Thyroid gland (tissue), 4 donors: ENCODE measurements around the gene ORC6. TPM values are rescaled to one million over a fixed set of nuclear protein-coding genes. Genes with fewer than 3 reads are reported as not detected.

Source experiments
- DNase-seq, 2 donors: peaks; one replicate each; pipeline ENCODE4 v3.0.0-alpha.2; 2019
- H3K27ac ChIP-seq, 3 donors: fragments of 200-600 bp; sonication (generic); 1 replicate in 2 of 3; 2 replicates in 1 of 3; pipeline ENCODE4 v1.5.1; 2016 to 2019; ENCODE audit warnings: mild to moderate bottlenecking in 1 of 3, moderate library complexity in 1 of 3
- H3K27me3 ChIP-seq: fragments of 200-600 bp; sonication (generic); one replicate; pipeline ENCODE4 v1.5.1; 2019
- H3K36me3 ChIP-seq, 2 donors: fragments of 200-600 bp; sonication (generic); one replicate each; pipeline ENCODE4 v1.5.1; 2016 to 2019
- H3K4me1 ChIP-seq, 2 donors: fragments of 200-600 bp; sonication (generic); one replicate each; pipeline ENCODE4 v1.5.1; 2017 to 2019
- H3K4me3 ChIP-seq, 3 donors: fragments of 200-600 bp; sonication (generic); replicated peaks in 1 of 3; 1 replicate in 2 of 3; 2 replicates in 1 of 3; pipeline ENCODE4 v1.5.1; 2016; ENCODE audit warnings: mild to moderate bottlenecking in 1 of 3
- H3K9me3 ChIP-seq: fragments of 200-600 bp; sonication (generic); one replicate; pipeline ENCODE4 v1.5.1; 2017
- CTCF ChIP-seq, 6 experiments: fragments of 200-600 bp in 3 of 6; fragments of 450-650 bp in 3 of 6; sonication (generic) in 3 of 6; IDR thresholded peaks; one replicate each; pipeline ENCODE4 v1.5.1; 2016 to 2019; ENCODE audit warnings: antibody characterized with exemption in 6 of 6, mild to moderate bottlenecking in 2 of 6, inconsistent platforms in 1 of 6, moderate library complexity in 1 of 6
- POLR2A ChIP-seq, 2 donors: fragments of 450-650 bp; IDR thresholded peaks; one replicate each; pipeline ENCODE4 v1.6.1; 2017; ENCODE audit warnings: antibody characterized with exemption in 2 of 2, mild to moderate bottlenecking in 2 of 2, moderate library complexity in 1 of 2
- WGBS, 2 donors: methylation state at CpG; one replicate each; pipeline ENCODE4 v1.1.5; 2017; 5-methylcytosine and 5-hydroxymethylcytosine counted together
- intact Hi-C: fragments of 100-400 bp; cut with DNase I; formaldehyde crosslinking; loops from one replicate; pipeline ENCODE4 v1.15.1; 2023
- total RNA-seq, 4 donors: library from RNA; depleted of rRNA; stranded (reverse); fragments of >200 nt; gene quantifications; one replicate each; pipeline ENCODE4 v1.2.3, GENCODE V29; 2016

ORC6 gene
- total RNA-seq, 4 donors from 2014 or later = 0.27 to 4.0 (median 1.7) TPM

GRCh38 chr16:46727630-46728029 is 38.2 kb downstream of the ORC6 start:
- Histone ChIP-seq H3K4me1 (no peaks in the 10 kb centered on the region), H3K36me3 (no peaks in the 10 kb centered on the region), H3K27ac (no peak overlapping the region), H3K27me3 (no peaks in the 10 kb centered on the region), H3K4me3 (no peak overlapping the region), H3K9me3 (no peaks in the 10 kb centered on the region)
- intact Hi-C loops = no loop called here
- 95 to 98% methylated on average over 9 of the region's 9 CpGs for WGBS, 2 donors
- TF ChIP-seq CTCF (IDR thresholded peaks at IDR 0.05) (no peak), POLR2A (IDR thresholded peaks at IDR 0.05) (no peak)
- DNase-seq = no peak

- H3K27ac ChIP-seq = no peak overlapping the region
- no peaks in the 10 kb centered on the region for H3K9me3 ChIP-seq
- no peaks in the 10 kb centered on the region for H3K36me3 ChIP-seq
- no peak for DNase-seq
- TF ChIP-seq POLR2A (IDR thresholded peaks at IDR 0.05) = no peak
- TF ChIP-seq CTCF (IDR thresholded peaks at IDR 0.05) = no peak
- no peak overlapping the region for H3K4me3 ChIP-seq
- H3K4me1 ChIP-seq = no peaks in the 10 kb centered on the region
- 82 to 90% methylated on average over 13 of the region's 14 CpGs for WGBS, 2 donors
- no peaks in the 10 kb centered on the region for H3K27me3 ChIP-seq
- intact Hi-C loops = no loop called here
Observed at GRCh38 chr16:46728806-46729205, 39.3 kb downstream of the ORC6 start.

- no peak for TF ChIP-seq CTCF (IDR thresholded peaks at IDR 0.05)
- no peak for TF ChIP-seq POLR2A (IDR thresholded peaks at IDR 0.05)
- 83 to 93% methylated on average over 5 to 7 of the region's 7 CpGs for WGBS, 2 donors
- Histone ChIP-seq H3K27ac (no peak overlapping the region), H3K4me1 (no peaks in the 10 kb centered on the region), H3K4me3 (no peak overlapping the region), H3K36me3 (no peaks in the 10 kb centered on the region), H3K9me3 (no peaks in the 10 kb centered on the region), H3K27me3 (no peaks in the 10 kb centered on the region)
- intact Hi-C loops = no loop called here
- no peak for DNase-seq
Observed at GRCh38 chr16:46729326-46729995, 40.0 kb downstream of the ORC6 start.

GRCh38 chr16:46730126-46730525 is 40.7 kb downstream of the ORC6 start:
- intact Hi-C loops = no loop called here
- Histone ChIP-seq H3K27ac (no peak overlapping the region), H3K4me1 (no peaks in the 10 kb centered on the region), H3K36me3 (no peaks in the 10 kb centered on the region), H3K4me3 (no peak overlapping the region), H3K27me3 (no peaks in the 10 kb centered on the region), H3K9me3 (no peaks in the 10 kb centered on the region)
- 92 to 95% methylated on average over 8 of the region's 8 CpGs for WGBS, 2 donors
- DNase-seq = no peak
- TF ChIP-seq CTCF (IDR thresholded peaks at IDR 0.05) (no peak), POLR2A (IDR thresholded peaks at IDR 0.05) (no peak)

- DNase-seq = no peak
- no peak for TF ChIP-seq CTCF (IDR thresholded peaks at IDR 0.05)
- no peak for TF ChIP-seq POLR2A (IDR thresholded peaks at IDR 0.05)
- Histone ChIP-seq H3K4me3 (no peak overlapping the region), H3K27me3 (no peaks in the 10 kb centered on the region), H3K9me3 (no peaks in the 10 kb centered on the region), H3K36me3 (no peaks in the 10 kb centered on the region), H3K4me1 (no peaks in the 10 kb centered on the region), H3K27ac (no peak overlapping the region)
- 63 to 72% methylated on average over 17 of the region's 17 CpGs for WGBS, 2 donors
- intact Hi-C loops = no loop called here
Observed at GRCh38 chr16:46730801-46731690, 41.6 kb downstream of the ORC6 start.
